Skin epidermis (tissue), 12 donors: ENCODE data around the gene HTT-AS.

Experiments used
- H3K27ac ChIP-seq, 21 experiments: fragments of 200-600 bp; sonication (generic) in 11 of 21; one replicate each; pipeline ENCODE4 v1.5.0; 2020; ENCODE audit warnings: mild to moderate bottlenecking in 3 of 21, inconsistent platforms in 2 of 21, moderate library complexity in 2 of 21
- H3K4me3 ChIP-seq, 7 experiments: fragments of 200-600 bp; sonication (generic) in 2 of 7; one replicate each; pipeline ENCODE4 v1.5.0; 2020; ENCODE audit warnings: inconsistent platforms in 2 of 7, mild to moderate bottlenecking in 2 of 7, moderate library complexity in 1 of 7

HTT-AS gene

GRCh38 chr4:3036131-3036952 lies 38.0 kb downstream of the HTT-AS start:
- Histone ChIP-seq H3K4me3 (no peak overlapping the region), H3K27ac (no peak overlapping the region)

- no peak overlapping the region for H3K27ac ChIP-seq
- no peak overlapping the region for H3K4me3 ChIP-seq
Observed at GRCh38 chr4:3035674-3036073, 38.7 kb downstream of the HTT-AS start.

GRCh38 chr4:3035249-3035648 lies 39.1 kb downstream of the HTT-AS start:
- H3K4me3 ChIP-seq = no peak overlapping the region

GRCh38 chr4:3034231-3034630 lies 40.1 kb downstream of the HTT-AS start:
- no peak overlapping the region for H3K27ac ChIP-seq
- H3K4me3 ChIP-seq = no peak overlapping the region

More at GRCh38 chr4:3035249-3035648, 39.1 kb downstream of the HTT-AS start:
- no peak overlapping the region for H3K27ac ChIP-seq

- H3K4me3 ChIP-seq = no peak overlapping the region
- H3K27ac ChIP-seq = no peak overlapping the region
Observed at GRCh38 chr4:3031357-3032082, 42.8 kb downstream of the HTT-AS start.

GRCh38 chr4:3030566-3031356 lies 43.6 kb downstream of the HTT-AS start:
- no peak overlapping the region for H3K4me3 ChIP-seq
- H3K27ac ChIP-seq = no peak overlapping the region

- H3K27ac ChIP-seq = no peak overlapping the region
- no peak overlapping the region for H3K4me3 ChIP-seq
Observed at GRCh38 chr4:3029464-3029863, 44.9 kb downstream of the HTT-AS start.

GRCh38 chr4:3026540-3026939 lies 47.8 kb downstream of the HTT-AS start:
- H3K27ac ChIP-seq = no peak overlapping the region
- no peak overlapping the region for H3K4me3 ChIP-seq

GRCh38 chr4:3025881-3026280 lies 48.5 kb downstream of the HTT-AS start:
- H3K27ac ChIP-seq = no peak overlapping the region

GRCh38 chr4:3022651-3023050 lies 51.7 kb downstream of the HTT-AS start:
- Histone ChIP-seq H3K4me3 (no peak overlapping the region), H3K27ac (no peak overlapping the region)

More at GRCh38 chr4:3025881-3026280, 48.5 kb downstream of the HTT-AS start:
- no peak overlapping the region for H3K4me3 ChIP-seq

- Histone ChIP-seq H3K4me3 (no peak overlapping the region), H3K27ac (no peak overlapping the region)
Observed at GRCh38 chr4:3022112-3022511, 52.2 kb downstream of the HTT-AS start.

GRCh38 chr4:3021627-3022026 lies 52.7 kb downstream of the HTT-AS start:
- Histone ChIP-seq H3K27ac (no peak overlapping the region), H3K4me3 (no peak overlapping the region)

- no peak overlapping the region for H3K27ac ChIP-seq
- H3K4me3 ChIP-seq = no peak overlapping the region
Observed at GRCh38 chr4:3021127-3021526, 53.2 kb downstream of the HTT-AS start.

- no peak overlapping the region for H3K27ac ChIP-seq
- H3K4me3 ChIP-seq = no peak overlapping the region
Observed at GRCh38 chr4:3019145-3019846, 55.0 kb downstream of the HTT-AS start.

- H3K4me3 ChIP-seq = no peak overlapping the region
Observed at GRCh38 chr4:3017504-3017903, 56.8 kb downstream of the HTT-AS start.

GRCh38 chr4:3016961-3017360 lies 57.4 kb downstream of the HTT-AS start:
- H3K4me3 ChIP-seq = no peak overlapping the region
- H3K27ac ChIP-seq = no peak overlapping the region

More at GRCh38 chr4:3017504-3017903, 56.8 kb downstream of the HTT-AS start:
- H3K27ac ChIP-seq = no peak overlapping the region

GRCh38 chr4:3013839-3014350 lies 60.4 kb downstream of the HTT-AS start:
- Histone ChIP-seq H3K4me3 (no peak overlapping the region), H3K27ac (no peak overlapping the region)
